SHP77 treated with DMSO at 0.1 percent for 48 hours (cell line): ENCODE measurements around the gene XPO6.

Source experiments
- DNase-seq: peaks from one replicate; lab custom pipeline; 2025; lab: John Stamatoyannopoulos, UW

Gene XPO6

DNA sequence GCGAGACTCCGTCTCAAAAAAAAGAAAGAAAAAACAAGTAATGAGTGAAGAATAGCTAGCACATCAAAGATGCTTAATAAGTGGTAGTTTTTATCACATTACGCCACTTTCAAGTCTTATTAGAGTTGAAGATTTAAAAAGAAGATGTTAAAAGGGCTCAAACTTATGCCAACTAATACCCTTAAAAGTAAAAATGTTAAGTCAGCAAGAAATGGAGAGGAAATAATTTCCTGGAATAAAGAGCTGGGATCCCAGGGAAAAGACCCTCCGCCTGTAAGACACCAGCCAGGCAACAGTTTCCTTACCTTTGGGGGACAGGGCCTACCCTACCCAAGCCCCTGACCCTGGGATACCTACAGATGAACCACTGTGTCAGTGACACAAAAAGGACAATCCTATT lies 3.6 kb downstream of the XPO6 start:
- no peak for DNase-seq

DNA sequence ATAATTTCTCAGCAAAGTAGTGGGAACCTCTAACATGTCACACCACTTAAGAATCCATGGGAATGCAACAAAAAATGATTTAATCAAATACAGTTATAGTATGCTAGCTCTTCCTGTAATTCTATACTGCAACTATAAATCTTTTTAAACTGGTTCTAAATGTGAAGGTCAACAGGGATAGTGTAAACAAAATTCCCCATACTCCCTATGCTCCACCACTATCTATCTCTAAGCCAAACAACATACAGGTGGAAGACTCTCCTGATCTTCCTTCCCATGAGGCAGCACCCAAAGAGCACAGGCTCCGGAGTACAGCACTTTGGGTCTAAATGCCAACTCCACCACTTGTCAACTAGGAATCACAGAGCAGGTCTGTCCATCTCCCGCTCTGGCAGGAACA lies 4.4 kb downstream of the XPO6 start:
- DNase-seq = no peak

DNA sequence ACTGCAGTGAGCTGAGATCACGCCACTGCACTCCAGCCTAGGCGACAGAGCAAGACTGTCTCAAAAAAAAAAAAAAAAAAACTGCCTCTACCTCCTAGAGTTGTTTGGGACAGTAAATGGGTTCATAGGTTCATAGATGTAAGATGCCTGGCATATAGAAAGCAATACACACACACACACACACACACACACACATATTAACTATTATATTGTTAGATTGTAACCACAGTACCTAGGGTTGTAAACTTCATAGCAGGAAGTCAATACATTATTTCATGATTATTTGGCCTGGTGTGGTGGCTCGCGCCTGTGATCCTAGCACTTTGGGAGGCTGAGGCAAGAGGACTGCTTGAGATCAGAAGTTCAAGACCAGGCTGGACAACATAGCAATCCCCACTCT lies 5.8 kb downstream of the XPO6 start:
- no peak for DNase-seq

DNA sequence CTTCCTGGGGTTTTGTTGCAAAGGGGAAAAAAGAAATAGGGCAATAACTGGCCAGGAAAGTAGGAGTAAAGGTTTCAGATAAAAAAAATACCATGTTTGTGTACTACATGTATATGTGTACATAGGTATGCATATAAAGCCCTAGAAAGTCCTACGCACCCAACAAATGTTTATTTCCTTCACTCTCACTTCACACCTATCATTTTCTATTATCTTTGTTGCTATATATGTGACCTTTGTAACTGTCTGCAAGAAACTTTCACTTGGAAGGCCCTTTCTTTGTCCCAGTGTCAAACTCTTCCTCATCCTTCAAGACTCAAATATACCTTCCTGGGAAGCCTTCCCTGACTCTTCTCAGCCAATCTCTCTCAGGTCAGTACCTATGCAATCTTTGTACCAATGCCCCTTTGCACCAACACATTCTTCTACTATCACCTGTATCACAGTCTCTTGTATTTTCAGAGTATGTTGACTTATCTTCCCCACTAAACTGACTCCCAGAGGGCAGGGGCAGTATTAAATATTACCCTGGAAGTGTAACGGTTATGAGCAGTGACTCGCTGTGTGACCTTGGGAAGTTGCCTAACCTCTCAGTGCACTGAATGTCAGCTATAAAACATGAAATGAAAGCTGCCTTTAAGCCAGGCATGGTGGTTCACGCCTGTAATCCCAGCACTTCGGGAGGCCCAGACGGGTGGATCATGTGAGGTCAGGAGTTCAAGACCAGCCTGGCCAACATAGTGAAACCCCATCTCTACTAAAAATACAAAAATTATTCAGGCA lies 6.5 kb downstream of the XPO6 start:
- no peak for DNase-seq

DNA sequence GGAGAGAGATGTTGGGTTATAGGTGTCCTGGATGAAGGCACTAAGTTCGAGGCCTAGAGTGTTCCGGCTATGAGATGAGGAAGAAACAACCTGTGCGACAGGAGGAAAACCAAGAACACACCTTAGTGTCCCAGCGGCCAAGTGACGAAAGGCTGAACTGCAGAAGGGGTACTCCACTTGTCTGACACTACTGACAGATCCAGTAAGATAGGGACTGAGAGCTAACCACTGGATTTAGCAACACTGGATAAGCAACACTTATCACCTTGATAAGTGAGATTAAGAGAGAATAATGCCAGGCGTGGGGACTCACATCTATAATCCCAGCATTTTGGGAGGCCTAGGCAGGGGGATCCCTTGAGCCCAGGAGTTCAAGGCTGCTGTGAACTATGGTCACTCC lies 7.1 kb downstream of the XPO6 start:
- no peak for DNase-seq

DNA sequence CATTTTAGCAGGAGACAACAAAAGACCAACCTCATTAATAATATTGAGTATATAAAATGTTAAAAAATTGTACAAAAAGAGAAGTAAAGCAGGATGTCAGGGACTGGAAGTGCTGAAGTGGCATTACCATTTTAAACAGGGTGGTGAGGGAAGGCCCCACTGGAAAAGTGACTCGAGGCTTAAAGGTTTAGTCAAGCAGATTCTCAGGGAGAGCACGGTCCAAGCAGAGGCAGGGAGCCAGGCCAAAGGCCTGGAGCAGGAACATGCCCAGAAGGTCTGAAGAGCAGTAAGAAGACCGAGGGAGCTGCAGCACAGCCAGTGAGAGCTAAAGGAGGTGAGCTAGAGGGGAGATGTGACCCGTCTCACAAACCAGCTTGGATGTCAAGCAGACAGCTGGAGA lies 7.6 kb downstream of the XPO6 start:
- DNase-seq = no peak

DNA sequence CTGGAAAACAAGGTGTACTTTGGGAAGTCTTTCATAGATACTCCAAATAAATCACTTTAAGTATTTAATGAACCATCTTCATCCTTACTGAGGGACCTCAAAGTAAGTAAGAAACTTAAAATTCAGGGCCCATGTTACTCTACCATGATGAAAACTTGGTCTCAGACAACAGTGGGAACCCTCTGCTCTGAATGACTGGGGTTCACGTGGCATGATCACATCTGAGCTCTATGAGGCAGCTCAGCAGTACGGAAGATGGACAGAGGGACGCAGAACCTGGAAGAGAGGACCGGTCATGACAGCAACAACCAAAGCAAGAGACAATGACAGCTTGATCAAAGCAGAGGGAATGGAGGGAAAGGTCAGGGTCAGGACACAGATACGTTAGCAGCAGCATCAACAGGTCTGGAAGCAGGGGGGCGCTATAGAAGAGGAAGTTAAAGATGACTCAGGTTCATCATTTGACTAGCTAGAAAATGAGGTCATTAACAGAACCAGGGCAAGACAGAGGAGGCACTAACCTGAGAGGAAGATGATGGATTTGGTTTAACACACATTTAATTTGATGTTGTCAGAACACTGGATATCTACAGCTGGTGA lies 9.5 kb downstream of the XPO6 start:
- no peak for DNase-seq

DNA sequence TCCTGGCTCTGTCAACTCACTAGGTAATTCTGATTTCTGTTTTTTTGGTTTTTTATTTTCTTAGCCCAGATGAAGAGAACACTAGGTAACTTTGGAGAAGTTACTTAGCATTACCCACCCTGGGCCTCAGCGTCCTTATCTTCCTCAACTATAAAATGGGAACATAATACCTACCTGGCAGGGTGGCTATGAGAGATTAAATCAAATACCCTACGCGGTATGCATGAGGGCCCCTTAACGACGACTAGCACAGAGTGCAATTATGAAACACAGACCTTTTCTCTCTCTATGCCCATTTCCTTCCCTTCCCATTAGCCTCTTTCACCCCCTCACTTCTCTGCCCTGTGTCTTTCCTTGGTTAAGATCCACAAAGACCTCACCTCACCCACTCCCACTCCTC lies 11.1 kb downstream of the XPO6 start:
- no peak for DNase-seq

DNA sequence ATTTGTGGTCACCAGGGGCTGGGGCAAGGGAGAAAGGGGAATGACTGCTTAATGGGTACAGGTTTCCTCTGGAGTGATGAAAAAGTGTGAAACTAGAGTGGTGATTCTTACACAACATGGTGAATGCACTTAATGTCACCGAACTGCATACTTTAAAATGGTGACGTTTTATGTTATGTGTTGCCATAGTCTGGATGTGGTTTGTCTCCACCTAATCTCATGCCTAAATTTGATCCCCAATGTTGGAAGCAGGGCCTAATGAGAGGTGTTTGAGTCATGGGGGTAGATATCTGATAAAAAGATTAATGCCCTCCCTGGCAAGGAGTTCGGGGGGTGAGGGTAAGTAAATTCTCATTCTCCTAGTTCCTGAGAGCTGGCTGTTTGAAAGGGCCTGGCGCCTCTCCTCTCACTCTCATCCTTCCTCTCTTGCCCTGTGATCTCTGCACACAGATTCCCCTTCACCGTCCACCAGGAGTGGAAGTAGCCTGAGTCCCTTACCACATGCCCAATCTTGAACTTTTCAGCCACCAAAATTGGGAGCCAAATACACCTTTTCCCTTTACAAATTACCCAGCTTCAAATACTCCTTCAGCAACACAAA lies 15.3 kb downstream of the XPO6 start:
- no peak for DNase-seq

DNA sequence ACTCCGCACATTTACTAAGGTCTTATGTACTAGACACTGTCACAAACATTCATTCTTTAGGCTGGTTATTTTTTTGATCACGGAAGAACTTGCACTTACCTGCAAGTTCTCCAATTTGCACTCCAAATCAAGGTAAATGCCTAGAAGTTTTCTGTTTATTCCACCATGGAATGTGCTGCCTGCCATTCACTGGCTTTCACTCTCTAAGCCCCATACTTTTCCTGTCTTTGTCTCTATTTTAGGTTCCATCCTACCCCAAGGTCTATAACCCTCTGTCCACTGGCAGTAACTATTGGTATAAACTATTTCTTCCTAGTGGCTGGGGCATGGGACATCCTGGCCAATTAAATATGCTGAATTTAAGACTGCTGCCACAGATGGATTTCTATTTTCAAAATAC lies 15.9 kb downstream of the XPO6 start:
- no peak for DNase-seq

DNA sequence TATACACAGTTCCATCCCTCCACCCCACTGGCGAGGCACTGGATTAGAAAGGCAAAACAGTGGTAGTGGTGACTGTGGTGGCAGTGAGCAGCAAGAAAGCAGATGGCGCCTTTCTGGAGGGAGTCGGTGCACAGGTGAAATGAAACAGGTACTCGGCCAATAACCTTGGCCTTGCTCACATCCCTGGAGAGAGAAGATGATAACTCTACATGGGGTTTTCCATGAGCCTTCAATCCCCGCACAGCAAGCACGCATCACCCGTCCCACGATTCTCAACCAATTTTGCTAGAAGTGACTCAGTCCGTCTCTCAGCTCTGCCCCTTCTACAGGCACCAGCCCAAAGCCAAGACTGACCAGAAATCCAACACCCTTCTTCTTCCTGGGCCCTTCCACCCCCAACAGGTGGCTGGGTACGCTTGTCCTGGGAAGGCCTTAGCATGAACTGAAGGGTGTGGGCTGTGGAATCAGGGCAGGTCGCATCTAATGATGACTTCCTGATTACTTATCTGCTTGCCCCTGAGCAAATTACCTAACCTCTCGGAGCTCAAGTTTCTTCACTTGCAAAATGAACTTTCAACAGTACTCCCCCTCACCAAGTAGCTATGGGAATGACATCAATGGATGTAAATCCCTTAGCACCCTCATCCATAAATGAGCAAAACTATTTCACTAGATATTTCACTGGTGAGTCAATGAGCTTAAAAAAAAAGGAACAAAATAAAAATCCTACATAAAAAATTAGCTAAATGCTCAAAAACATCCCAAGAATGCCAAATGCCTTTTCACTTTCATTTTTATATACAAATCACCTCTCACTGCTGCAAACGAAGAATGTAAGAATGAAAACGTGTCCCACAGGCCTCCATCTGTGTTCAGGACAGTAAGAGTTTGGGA lies 18.0 kb downstream of the XPO6 start:
- DNase-seq = no peak

DNA sequence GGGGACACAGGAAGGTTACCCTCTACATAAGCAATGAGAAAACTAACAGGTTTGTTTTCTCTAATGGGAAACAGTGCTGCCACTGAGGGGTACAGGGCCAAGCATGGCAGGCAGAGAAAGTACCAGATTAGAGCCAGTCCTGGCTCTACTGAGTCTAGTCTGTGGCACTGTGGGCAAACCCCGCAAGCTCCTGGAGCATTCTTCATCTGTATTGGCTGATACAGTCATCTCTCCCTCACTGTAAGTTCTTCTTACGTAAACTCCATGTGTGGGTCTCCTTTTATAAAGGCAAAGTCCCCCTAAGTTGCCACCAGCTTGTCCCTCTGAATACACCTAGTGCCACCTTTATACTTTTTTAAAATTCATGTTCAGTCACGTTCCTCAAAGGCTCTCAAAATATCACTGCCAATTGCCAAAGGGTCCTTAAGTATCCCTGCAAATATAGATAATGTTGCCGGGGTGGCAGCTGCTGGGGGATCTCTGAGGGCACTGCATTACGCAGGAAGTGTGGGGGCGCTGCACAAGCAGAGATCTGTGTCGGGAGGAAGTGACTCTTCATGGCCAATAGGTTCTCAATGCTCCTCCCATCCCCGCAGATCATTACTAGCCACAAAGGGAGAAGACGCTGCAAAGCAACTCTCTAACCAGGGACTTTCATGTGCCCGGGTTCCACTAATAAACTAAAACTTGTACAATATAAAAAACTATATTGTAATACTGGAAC lies 18.8 kb downstream of the XPO6 start:
- DNase-seq = no peak

DNA sequence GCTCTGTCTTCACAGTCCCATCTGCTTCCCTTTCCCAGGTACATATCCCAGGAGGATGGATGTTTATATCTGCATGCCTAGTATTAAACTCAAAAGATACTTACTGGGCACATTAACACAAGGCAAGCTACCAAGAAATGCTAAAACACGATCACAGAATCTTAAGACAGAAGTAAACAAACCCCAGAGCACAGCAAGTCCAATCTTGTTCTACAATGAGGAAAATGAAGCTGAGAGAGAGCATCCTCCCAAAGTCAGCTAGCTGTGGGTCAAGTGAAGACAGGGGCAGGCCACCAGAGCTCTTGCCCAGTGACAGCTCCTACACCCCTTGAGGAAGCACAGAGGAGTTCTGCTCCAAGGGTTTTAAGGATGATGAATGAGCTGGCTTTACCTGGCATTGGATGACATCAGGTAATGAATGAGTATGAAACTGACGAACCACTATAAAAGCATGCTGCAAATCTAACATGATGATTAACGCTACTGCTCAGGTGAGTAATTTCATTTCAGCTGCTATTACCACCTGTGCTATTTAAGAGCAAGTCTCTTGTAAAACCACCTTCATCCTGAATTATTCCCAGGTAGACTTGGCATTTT lies 20.3 kb downstream of the XPO6 start:
- DNase-seq = no peak

DNA sequence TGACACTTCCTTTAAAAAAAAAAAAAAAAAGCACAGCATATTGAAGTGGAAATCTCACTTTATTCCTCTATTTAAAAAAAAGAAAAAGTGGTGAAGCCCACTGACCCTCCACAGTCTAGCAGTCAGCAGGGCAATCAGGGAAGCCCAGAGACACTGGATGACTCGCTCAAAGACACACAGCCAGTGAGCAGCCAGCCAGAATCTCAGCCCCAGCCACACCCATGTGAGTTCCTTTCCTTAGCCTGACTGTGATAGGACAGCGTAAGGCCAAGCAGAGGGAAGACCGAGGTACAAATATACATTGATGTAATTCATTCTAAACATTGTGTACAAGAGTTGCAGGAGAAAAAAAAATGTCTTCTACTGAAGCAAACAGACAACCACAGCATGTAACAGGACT lies 22.5 kb downstream of the XPO6 start:
- DNase-seq = no peak

DNA sequence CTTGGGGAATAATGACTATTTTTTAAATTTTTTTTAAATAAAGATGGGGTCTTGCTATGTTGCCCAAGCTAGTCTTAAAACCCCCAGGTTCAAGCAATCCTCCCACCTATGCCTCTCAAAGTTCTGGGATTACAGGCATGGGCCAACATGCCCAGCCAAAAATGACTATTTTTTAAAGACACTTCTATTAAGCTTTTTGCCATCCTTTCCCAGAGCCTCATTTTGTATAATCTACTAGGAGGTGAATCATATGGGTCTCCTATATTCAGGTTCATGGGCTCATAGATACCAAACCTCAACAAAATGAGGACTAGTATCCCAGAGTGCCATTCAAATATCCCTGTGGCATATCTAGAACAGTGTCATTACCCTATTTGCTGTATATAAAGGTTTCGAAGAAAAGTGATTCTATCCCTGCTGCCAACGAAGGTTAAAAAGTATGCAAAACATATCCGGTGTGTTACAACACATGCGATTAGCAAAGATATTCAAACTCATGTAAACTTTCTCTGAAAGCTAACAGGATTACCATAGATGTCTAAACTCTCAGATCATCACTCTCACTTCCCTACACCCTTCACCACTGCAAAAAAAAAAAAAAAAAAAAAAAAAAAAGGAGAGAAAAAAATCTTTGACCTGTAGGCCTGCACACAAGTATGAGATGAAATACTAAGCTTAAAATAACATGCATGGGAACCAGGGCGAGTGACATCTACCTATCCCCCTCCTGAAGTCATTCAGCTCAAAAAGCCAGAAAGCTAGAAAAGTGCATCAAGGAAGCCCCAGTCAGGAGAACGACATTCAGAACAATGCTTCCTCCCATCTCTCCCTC lies 23.5 kb downstream of the XPO6 start:
- no peak for DNase-seq

DNA sequence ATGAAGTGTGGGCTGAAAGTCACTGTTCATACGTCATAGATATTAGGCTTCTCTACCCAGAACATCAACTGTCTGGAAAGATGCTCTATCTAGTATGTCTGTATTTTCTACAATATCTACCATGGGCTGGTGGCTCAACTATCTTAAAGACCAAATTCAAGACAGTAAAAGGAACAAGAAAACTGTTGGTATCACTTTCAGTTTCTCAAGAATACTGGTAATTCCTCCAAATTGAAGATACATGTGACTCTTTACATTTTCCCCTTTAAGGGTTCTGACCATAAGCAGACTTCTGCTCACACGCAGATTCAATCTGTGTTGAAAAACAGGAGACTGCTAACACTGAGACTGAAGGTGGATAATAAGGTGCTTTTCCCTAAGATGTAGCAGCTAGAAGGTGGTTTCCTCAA lies 24.2 kb downstream of the XPO6 start:
- DNase-seq = no peak

DNA sequence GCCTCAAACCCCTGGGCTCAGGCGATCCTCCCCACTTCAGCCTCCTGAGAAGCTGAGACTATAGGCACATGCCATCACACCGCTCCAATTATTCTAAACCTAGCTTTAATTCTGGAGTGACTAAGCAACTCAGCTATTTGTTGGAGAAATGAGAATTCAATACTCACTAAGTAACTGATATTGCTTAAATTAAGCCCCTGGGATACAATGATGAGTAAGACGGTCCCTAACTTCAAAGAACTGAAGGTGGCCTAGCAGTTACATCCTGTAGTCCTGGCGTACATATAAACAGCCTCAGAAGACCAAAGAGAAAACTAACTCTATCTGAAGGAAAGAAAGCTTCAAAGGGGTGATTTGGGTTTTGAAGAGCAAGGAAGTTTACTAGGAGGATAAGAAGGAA lies 25.0 kb downstream of the XPO6 start:
- no peak for DNase-seq

DNA sequence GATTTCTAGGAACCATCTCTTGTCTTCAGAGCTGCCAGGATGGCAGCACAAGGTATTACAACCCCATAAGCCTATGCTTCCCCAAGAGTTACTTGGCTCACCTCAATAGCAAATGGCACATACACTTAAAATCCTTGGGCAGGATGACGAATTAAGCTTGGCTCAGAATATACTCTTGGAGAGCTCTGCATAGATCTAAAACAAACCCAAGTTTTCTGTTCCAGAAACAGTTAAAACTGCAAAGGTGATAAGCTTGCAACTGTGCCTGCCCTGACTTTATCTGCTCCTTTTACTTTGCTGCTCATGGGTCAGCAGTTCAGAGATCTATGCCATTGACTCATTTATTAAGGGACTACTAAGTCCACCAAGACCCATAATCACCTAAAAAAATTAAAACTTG lies 26.1 kb downstream of the XPO6 start:
- DNase-seq = no peak

DNA sequence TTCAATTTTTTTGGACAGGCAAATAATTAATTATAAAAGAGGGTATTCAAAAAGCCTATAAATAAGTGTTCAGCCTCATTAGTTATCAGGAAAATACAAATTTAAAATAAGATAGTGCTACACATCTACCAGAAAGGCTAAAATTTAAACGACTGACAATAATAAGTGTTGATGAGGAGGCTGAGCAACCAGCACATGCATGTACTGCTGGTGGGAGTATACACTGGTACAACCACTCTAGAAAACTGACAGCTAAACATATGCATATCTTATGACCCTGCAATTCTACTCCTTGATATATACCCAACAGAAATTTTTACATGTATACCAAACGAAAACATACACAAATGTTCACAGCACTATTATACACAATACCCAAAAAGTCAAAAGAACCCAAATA lies 27.1 kb downstream of the XPO6 start:
- no peak for DNase-seq

DNA sequence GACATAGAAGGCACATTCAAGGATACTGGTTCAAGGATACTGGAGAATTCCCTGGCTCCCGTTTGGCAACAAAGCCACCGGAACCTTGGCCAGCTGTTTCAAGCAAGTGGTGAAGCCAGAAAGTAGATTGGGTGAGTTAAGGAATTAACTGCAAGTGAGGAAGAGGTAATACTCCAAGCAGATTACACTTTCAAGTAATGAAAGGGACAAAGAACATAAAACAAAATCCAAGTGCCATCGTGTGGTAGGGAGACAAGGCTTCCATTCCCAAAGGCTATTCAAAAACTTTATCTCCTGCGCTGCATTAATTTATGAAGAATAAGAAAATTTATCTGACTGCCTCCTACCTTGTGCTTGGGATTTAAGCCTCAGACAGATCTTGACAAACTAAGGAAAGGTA lies 27.8 kb downstream of the XPO6 start:
- DNase-seq = no peak

DNA sequence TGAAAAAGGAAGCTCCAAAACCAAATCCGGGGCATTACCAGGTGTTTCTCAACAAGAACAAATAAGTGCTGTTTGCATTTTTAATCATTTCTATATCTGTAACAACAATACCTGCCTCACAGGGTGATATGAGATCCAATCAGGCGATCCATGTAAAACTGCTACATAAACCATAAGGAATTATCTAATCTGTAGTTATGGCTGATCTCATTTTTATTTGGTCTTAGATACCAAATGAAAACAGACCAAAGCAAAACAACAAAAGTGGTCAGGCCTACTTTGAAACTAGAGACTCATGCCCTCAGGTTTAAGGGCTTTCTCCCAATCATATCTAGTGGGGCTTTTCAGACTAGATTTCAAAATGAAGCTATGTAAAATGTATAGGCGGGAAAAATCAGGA lies 28.3 kb downstream of the XPO6 start:
- no peak for DNase-seq
